ENCODE data around the gene SLC2A5. TPM values are rescaled to one million over a fixed set of nuclear protein-coding genes. Genes with fewer than 3 reads are reported as not detected.
"Not testable (repeated sequence)": the region's sequence is repeated elsewhere in the genome, so short reads cannot be mapped to it uniquely, and the experiment has no call there.

Gene SLC2A5
- total RNA-seq, 1 experiment from 2014 or later = not detected

DNA sequence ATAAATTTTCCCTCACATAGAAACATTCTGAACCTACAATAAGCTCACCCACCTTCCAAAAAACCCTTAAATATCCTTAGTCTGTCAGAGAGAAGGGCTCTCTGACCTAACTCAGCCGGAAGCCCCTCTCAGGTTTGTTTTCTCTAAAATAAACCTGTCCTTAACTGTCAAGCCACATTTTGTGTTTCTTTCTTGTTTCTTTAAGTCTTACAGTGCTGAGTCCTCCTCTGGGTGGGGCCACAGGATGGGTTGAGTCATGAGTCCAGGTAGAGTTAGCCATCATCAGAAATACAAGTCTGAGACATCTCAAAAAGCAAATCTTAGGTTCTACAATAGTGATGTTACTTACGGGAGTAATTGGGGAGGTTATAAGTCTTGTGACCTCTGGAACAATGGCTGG lies 26.4 kb upstream of the SLC2A5 start:
- H3K79me2 ChIP-seq (ENCODE audit: low read depth) = no peaks in the 10 kb centered on the region
- no peaks in the 10 kb centered on the region for H3K36me3 ChIP-seq (ENCODE audit: low read depth)
- no peak overlapping the region for H3K27ac ChIP-seq
- H3K9me2 ChIP-seq (ENCODE audit: insufficient read depth) = no peaks in the 10 kb centered on the region
- H3F3A ChIP-seq (ENCODE audit: insufficient read depth, low read depth) = no peaks in the 10 kb centered on the region
- no peaks in the 10 kb centered on the region for H4K20me1 ChIP-seq (ENCODE audit: insufficient read depth)
- no peak for DNase-seq
- intact Hi-C loops (cut with micrococcal nuclease; ENCODE audit: unreplicated experiment) = no loop called here
- BruUV-seq (replicated peaks) = no TSS peak
- H3K9me3 ChIP-seq (ENCODE audit: insufficient read depth, low read depth) = no peaks in the 10 kb centered on the region
- no peak overlapping the region for H2AFZ ChIP-seq
- no peaks in the 10 kb centered on the region for H3K4me1 ChIP-seq (replicated peaks; ENCODE audit: insufficient read depth)
- CTCF ChIA-PET = no interaction called here
- TF ChIP-seq, protein P1, sequence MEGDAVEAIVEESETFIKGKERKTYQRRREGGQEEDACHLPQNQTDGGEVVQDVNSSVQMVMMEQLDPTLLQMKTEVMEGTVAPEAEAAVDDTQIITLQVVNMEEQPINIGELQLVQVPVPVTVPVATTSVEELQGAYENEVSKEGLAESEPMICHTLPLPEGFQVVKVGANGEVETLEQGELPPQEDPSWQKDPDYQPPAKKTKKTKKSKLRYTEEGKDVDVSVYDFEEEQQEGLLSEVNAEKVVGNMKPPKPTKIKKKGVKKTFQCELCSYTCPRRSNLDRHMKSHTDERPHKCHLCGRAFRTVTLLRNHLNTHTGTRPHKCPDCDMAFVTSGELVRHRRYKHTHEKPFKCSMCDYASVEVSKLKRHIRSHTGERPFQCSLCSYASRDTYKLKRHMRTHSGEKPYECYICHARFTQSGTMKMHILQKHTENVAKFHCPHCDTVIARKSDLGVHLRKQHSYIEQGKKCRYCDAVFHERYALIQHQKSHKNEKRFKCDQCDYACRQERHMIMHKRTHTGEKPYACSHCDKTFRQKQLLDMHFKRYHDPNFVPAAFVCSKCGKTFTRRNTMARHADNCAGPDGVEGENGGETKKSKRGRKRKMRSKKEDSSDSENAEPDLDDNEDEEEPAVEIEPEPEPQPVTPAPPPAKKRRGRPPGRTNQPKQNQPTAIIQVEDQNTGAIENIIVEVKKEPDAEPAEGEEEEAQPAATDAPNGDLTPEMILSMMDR (conservative IDR thresholded peaks at IDR 0.05) = no peak
- no peak for TF ChIP-seq EZH2 (IDR thresholded peaks at IDR 0.05; ENCODE audit: low read depth)
- H3K4me2 ChIP-seq = no peak overlapping the region
- no peak overlapping the region for H3K4me3 ChIP-seq
- 0 out of 2 replicates have a peak, but pooled peaks cover 7% of the 10 kb centered on the region for H3K27me3 ChIP-seq (ENCODE audit: insufficient read depth, low read depth)
- POLR2A ChIA-PET (ENCODE audit: unreplicated experiment) = interaction anchor here (0.6 kb wide), 1 partner anchor 280 kb away, joined by 3 read pairs; no protein-coding TSS in a partner anchor

DNA sequence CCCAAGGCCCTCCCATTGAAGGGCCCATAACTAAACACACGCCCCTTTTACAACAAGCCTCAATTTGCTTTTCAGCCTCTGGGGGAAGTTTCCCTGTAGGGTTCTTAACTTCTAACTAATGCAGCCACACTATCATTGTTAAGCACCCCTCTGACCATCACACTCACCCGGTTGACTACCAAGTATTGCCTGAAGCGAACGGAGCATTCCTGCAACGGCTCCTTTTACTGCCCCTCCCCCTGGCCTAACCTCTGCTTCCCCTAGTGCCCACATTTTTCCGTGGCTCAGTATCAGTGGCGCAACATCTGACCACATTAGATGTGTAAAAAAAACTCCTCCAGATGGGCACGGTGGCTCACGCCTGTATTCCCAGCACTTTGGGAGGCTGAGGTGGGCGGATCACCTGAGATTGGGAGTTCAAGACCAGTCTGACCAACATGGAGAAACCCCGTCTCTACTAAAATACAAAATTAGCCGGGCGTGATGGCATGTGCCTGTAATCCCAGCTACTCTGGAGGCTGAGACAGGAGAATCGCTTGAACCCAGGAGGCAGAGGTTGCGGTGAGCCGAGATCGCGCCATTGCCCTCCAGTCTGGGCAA lies 24.7 kb upstream of the SLC2A5 start:
- H3K27me3 ChIP-seq (ENCODE audit: insufficient read depth, low read depth); BruUV-seq (replicated peaks); H3K9me2 ChIP-seq (ENCODE audit: insufficient read depth); H3K79me2 ChIP-seq (ENCODE audit: low read depth); H3K4me1 ChIP-seq (replicated peaks; ENCODE audit: insufficient read depth); H3K36me3 ChIP-seq (ENCODE audit: low read depth); DNase-seq; intact Hi-C loops (cut with micrococcal nuclease; ENCODE audit: unreplicated experiment); CTCF ChIA-PET; H3K4me2 ChIP-seq; H2AFZ ChIP-seq; H3K4me3 ChIP-seq; H3K27ac ChIP-seq; POLR2A ChIA-PET (ENCODE audit: unreplicated experiment); H4K20me1 ChIP-seq (ENCODE audit: insufficient read depth); H3F3A ChIP-seq (ENCODE audit: insufficient read depth, low read depth); H3K9me3 ChIP-seq (ENCODE audit: insufficient read depth, low read depth): not testable (repeated sequence)

DNA sequence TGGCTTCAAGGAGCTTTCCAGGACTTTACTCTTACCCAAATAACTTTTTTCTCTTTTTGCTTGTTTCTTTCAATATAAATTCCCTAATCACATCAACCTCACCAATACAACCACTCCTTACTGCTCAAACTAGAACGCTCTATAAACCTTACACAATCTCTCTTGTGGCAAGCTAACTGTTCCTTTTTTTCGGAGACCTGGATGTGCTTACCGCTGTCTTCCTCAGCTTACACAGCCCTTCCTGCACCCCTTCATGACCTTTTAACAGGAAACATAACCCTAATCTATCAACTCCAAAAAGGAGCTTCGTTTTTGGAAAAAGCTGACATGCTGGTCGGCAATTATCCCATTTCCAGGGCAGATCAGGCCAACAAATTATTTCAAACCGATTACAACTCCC lies 24.1 kb upstream of the SLC2A5 start:
- H2AFZ ChIP-seq = no peak overlapping the region
- H3K4me1 ChIP-seq (replicated peaks; ENCODE audit: insufficient read depth) = no peaks in the 10 kb centered on the region
- no TSS peak for BruUV-seq (replicated peaks)
- no peak overlapping the region for H3K27ac ChIP-seq
- no peaks in the 10 kb centered on the region for H4K20me1 ChIP-seq (ENCODE audit: insufficient read depth)
- no peaks in the 10 kb centered on the region for H3K9me3 ChIP-seq (ENCODE audit: insufficient read depth, low read depth)
- H3F3A ChIP-seq (ENCODE audit: insufficient read depth, low read depth) = no peaks in the 10 kb centered on the region
- H3K4me2 ChIP-seq = no peak overlapping the region
- H3K4me3 ChIP-seq = no peak overlapping the region
- POLR2A ChIA-PET (ENCODE audit: unreplicated experiment) = no interaction called here
- TF ChIP-seq, protein P1 (conservative IDR thresholded peaks at IDR 0.05) = no peak
- TF ChIP-seq EZH2 (IDR thresholded peaks at IDR 0.05; ENCODE audit: low read depth) = no peak
- CTCF ChIA-PET = no interaction called here
- intact Hi-C loops (cut with micrococcal nuclease; ENCODE audit: unreplicated experiment) = no loop called here
- H3K36me3 ChIP-seq (ENCODE audit: low read depth) = no peaks in the 10 kb centered on the region
- H3K9me2 ChIP-seq (ENCODE audit: insufficient read depth) = no peaks in the 10 kb centered on the region
- no peaks in the 10 kb centered on the region for H3K79me2 ChIP-seq (ENCODE audit: low read depth)
- no peak for DNase-seq
- H3K27me3 ChIP-seq (ENCODE audit: insufficient read depth, low read depth) = 0 out of 2 replicates have a peak, but pooled peaks cover 7% of the 10 kb centered on the region

DNA sequence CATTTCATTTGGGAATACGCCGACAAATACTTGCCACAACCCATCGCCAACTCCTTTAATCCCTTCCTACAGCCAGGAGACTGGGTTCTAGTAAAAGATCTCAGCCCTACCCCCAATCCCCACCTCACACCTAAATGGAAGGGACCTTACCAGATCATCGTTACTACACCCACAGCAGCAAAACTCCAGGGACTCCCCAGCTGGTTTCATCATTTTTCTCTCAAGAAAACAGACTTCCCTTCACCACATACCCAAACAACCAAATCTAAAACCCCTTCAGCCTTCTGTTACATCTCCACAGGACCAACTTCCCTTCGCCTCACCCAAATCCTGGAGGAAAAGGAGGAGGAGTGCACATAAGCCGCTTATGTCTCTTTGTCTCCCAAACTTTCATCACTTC lies 23.7 kb upstream of the SLC2A5 start:
- Histone ChIP-seq H3K4me3 (no peak overlapping the region), H3K79me2 (ENCODE audit: low read depth) (no peaks in the 10 kb centered on the region), H3K4me2 (no peak overlapping the region), H3F3A (ENCODE audit: insufficient read depth, low read depth) (no peaks in the 10 kb centered on the region), H3K27ac (no peak overlapping the region), H3K9me2 (ENCODE audit: insufficient read depth) (no peaks in the 10 kb centered on the region), H4K20me1 (ENCODE audit: insufficient read depth) (no peaks in the 10 kb centered on the region), H3K36me3 (ENCODE audit: low read depth) (no peaks in the 10 kb centered on the region), H3K9me3 (ENCODE audit: insufficient read depth, low read depth) (no peaks in the 10 kb centered on the region), H3K4me1 (replicated peaks; ENCODE audit: insufficient read depth) (no peaks in the 10 kb centered on the region), H3K27me3 (ENCODE audit: insufficient read depth, low read depth) (0 out of 2 replicates have a peak, but pooled peaks cover 7% of the 10 kb centered on the region), H2AFZ (no peak overlapping the region)
- TF ChIP-seq, protein P1 (conservative IDR thresholded peaks at IDR 0.05) = no peak
- no peak for TF ChIP-seq EZH2 (IDR thresholded peaks at IDR 0.05; ENCODE audit: low read depth)
- CTCF ChIA-PET = no interaction called here
- intact Hi-C loops (cut with micrococcal nuclease; ENCODE audit: unreplicated experiment) = no loop called here
- POLR2A ChIA-PET (ENCODE audit: unreplicated experiment) = no interaction called here
- BruUV-seq (replicated peaks) = no TSS peak
- no peak for DNase-seq

Data from PC-9 (cell line).